ENCODE results near the gene LRP1B.

GRCh38 chr2:141778315-141778835 lies 352.4 kb downstream of the LRP1B start:
- TF ChIP-seq REST (IDR thresholded peaks at IDR 0.05; ENCODE audit: insufficient read depth in 1 of 2, low read depth in 2 of 2, low read length in 2 of 2) (no peak), POLR2AphosphoS5 (IDR thresholded peaks at IDR 0.05; ENCODE audit: low read depth, low read length) (no peak), TAF1 (IDR thresholded peaks at IDR 0.05; ENCODE audit: borderline replicate concordance, insufficient read depth, low read length) (no peak), SIN3A (IDR thresholded peaks at IDR 0.05; ENCODE audit: borderline replicate concordance, insufficient read depth, low read length) (no peak)

Measured in PFSK-1 (cell line).